Stimulated activated CD8-positive, alpha-beta memory T cell treated with anti-CD3 and anti-CD28 coated beads, Interleukin-15, amount 100 ng/mL, for 4 hours (primary cell): Measurements from ENCODE around the gene KRTAP1-4.
"Not testable (repeated sequence)": the region's sequence is repeated elsewhere in the genome, so short reads cannot be mapped to it uniquely, and the experiment has no call there.

Experiments used
- DNase-seq, 2 donors: peaks; one replicate each; pipeline ENCODE4 v3.0.0-alpha.2; 2020; ENCODE audit warnings: low read depth in 2 of 2

The KRTAP1-4 gene

GRCh38 chr17:41004397-41004796, 25.6 kb downstream of the KRTAP1-4 start:
- no peak for DNase-seq

DNA sequence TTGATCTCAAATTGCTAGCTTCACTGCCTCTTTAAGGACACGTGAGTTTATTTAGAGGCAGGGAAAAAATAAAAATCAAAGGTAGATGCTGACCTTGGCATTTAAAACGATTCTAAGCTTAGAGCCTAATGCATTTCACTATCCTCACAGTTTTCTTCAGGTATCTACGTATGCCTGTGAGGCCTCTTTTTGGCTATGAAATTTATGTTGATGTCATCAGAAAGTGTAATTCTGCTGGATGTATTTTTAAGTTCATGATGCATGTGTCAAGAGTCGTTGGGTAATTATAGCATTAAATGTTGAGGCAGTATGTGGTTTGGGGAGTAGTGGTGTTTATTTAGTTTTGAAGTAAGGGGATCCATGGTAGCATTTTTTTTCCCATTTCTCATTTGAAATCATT, 26.1 kb downstream of the KRTAP1-4 start:
- no peak for DNase-seq

DNA sequence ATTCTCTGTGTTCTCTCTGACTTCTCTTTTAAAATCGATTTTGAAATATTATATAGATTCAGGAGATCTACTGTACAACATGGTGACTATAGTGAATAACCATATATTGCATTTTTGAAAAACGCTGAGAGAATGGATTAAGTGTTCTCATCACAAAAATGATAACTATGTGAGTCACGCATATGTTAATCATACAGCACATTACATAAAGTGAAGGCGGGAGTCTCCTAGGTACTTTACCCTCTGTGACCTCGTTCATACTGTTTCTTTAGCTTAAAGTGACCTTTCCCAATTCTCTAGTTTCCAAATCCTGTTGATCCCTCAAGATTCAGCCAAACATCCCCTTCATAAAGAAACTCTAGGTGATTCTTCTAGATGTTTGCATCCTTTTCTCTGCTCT, 27.2 kb downstream of the KRTAP1-4 start:
- DNase-seq = no peak

DNA sequence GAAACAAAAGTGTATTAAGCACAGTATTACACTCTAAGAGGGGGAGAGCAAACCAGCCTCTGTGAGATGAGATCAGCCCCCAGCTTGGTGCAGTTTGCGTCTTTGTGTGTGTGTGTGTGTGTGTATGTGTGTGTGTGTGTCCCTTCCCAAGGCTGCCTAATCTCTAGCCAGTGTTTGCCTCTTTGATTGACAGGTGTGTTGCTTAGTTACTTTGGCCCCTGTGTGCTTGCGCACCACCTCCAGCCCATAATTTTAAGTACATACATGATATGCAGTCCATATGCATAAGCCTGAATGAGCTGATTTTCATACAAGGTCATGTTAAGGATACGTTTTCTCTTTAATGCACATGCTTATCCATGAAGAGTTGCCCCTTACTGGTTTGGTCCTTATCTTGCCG, 28.2 kb downstream of the KRTAP1-4 start:
- no peak for DNase-seq

- not testable (repeated sequence) for DNase-seq
Measured at GRCh38 chr17:40999563-40999962, 30.4 kb downstream of the KRTAP1-4 start, which contains the start of gene KRTAP3-2. KRTAP3-2 (minus strand) TSS chr17:40999906; CDS start chr17:40999853, 53 bp downstream.

- no peak for DNase-seq
Measured at GRCh38 chr17:40997361-40997760, 32.6 kb downstream of the KRTAP1-4 start.

DNA sequence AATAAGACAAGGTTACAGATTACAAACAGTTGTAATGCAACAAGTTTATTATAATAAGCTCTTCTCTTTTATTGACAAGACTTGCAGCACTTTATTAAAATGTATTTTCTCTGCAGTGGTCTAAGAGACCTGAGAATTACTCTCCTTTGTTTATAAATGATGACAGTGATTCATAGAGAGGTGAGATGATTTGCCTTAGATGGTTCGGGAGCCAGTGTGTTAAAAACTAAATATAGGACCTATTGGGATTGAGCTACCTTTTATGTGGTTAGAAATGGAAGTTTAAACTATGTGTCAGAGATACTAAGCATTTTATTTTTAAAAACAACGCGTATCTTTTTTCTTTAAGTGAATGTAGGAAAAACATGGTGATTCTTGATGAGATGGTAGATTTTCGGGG, 33.2 kb downstream of the KRTAP1-4 start:
- no peak for DNase-seq

GRCh38 chr17:40995116-40995515, 34.9 kb downstream of the KRTAP1-4 start:
- DNase-seq = no peak

GRCh38 chr17:40993839-40994238, 36.2 kb downstream of the KRTAP1-4 start, which contains the start of gene KRTAP3-3:
KRTAP3-3 (minus strand) TSS chr17:40994164; CDS start chr17:40994097, 67 bp downstream.
- DNase-seq = no peak

GRCh38 chr17:40993084-40993483, 36.9 kb downstream of the KRTAP1-4 start:
- no peak for DNase-seq

GRCh38 chr17:40992666-40993065, 37.3 kb downstream of the KRTAP1-4 start:
- DNase-seq = no peak

DNA sequence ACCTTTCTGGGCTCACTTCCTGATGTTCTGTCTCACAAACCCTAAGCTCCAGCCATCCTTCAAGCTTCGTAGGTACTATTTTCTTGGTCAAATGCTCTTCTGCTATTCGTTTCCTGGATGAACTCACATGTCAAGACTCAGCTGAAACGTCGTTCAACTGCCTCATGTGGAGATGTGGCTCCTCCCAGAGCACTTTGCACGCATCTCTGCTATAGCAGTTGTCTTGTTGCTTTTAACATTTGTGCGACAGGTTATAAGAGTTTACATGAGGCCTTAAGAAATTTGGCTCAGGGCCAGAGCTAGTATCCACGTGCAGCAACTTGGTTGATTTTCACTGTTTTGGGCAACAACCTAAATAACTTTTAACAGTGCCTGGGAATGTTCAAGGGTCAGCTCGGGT, 43.1 kb downstream of the KRTAP1-4 start:
- no peak for DNase-seq

- no peak for DNase-seq
Measured at GRCh38 chr17:40984226-40984625, 45.8 kb downstream of the KRTAP1-4 start, which contains the start of gene KRT40. KRT40 (minus strand) TSS chr17:40984326; CDS start chr17:40984273, 53 bp downstream.

DNA sequence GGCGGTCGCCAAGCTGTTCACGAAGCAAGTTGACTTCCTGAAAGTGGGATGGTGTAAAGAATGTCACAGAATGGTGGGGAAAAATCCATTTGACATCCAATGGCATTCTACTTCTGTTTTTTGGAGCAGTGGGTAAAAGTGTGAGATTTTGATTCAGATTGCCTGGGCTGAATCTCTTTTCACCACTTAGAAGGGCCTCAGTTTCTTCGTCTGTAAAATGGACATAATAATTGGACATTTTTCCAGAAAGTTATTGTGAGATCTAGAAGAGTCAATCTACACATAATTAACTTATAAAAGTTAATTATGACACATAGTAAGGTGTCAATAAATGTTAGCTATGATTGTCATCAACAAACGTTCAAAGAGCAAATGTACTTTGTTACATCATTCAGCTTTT, 48.9 kb downstream of the KRTAP1-4 start:
- DNase-seq = no peak

DNA sequence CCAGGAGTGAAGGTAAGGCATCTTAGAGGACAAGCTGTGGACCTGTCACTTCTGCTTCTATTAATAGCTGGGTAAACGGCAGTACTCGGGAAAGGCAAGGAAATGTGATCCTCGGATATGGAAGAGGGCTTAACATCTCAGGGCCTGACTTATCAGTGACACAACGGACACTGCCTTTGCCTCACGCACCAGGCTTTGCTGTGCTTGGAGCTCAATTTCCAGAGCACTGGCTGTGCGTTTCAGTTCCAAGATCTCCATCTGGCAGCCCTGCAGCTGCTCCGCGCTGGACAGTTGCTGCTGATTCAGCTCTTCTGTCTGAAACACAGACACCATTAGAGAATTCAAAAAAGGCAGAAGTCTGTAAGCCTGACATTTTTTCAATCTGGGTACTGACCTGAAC, 49.4 kb downstream of the KRTAP1-4 start:
- DNase-seq = no peak

DNA sequence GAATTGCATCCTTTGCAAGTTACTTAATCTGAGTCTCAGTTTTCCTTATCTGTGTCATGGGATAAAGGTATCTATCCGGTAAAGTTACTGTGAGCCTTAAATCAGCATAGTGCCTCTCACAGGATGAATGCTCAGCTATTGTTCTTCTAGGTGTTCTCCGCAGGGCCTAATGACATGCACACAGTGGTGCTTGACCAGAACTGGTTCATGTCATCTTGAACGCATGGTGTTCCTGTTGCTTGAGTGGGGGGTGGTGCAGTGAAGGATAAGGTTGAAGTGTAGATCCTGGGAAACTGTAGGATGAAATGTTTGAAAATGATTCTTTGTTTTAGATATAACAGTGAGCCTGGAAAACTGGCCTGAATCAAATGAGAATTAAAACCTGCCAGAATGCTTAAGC, 49.9 kb downstream of the KRTAP1-4 start:
- no peak for DNase-seq
